GM13977 (cell line): ENCODE measurements around the gene CAMK2G.

Source experiments
- DNase-seq: peaks from one replicate; pipeline ENCODE4 v3.0.0; 2012; ENCODE audit warnings: low spot score
- CTCF ChIP-seq: IDR thresholded peaks from 2 replicates; pipeline ENCODE4 v1.5.1; 2012; ENCODE audit warnings: mild to moderate bottlenecking, control low read depth; ENCODE audit not compliant: insufficient read depth; ENCODE audit errors: extremely low read depth, missing control alignments
- in situ Hi-C: fragments of 300-500 bp; cut with MboI; formaldehyde crosslinking; loops from one replicate; pipeline ENCODE4 v1.12.0; 2022; ENCODE audit warnings: low sequenced_read_pairs, low pct_unique_long_range_greater_than_20kb, mixed read lengths, inconsistent platforms; ENCODE audit not compliant: unreplicated experiment

Gene CAMK2G

DNA sequence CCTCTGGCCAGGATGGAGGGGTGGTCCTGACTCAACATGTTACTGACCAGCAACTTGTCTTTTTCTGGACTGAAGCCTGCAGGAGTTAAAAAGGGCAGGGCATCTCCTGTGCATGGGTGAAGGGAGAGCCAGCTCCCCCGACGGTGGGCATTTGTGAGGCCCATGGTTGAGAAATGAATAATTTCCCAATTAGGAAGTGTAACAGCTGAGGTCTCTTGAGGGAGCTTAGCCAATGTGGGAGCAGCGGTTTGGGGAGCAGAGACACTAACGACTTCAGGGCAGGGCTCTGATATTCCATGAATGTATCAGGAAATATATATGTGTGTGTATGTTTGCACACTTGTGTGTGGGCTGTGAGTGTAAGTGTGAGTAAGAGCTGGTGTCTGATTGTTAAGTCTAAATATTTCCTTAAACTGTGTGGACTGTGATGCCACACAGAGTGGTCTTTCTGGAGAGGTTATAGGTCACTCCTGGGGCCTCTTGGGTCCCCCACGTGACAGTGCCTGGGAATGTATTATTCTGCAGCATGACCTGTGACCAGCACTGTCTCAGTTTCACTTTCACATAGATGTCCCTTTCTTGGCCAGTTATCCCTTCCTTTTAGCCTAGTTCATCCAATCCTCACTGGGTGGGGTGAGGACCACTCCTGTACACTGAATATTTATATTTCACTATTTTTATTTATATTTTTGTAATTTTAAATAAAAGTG lies 42.6 kb upstream of the CAMK2G start:
- DNase-seq: no peak
- in situ Hi-C loops: no loop called here
- no peak for TF ChIP-seq CTCF

GRCh38 chr10:73915206-73915851 lies 41.0 kb upstream of the CAMK2G start:
- in situ Hi-C loops: no loop called here
- DNase-seq: no peak
- no peak for TF ChIP-seq CTCF

DNA sequence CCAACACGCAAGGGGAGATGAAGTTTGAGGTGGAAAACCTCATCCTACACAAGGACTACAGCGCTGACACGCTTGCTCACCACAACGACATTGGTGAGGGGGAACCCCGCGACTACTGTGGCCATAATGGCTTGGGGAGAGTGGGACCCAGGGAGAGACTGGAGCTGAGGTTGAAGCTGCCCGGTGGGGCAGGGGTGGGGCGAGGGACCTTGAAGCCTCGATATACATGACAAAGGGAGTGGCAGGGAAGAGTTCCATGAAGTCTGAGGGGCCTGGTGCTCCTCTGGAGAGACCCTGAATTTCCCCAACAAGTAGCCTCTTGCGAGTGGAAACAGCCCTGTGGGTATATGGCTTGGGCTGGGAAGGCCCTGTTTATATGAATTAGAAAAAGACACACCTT lies 39.7 kb upstream of the CAMK2G start:
- DNase-seq: no peak
- in situ Hi-C loops: no loop called here
- TF ChIP-seq CTCF: no peak

DNA sequence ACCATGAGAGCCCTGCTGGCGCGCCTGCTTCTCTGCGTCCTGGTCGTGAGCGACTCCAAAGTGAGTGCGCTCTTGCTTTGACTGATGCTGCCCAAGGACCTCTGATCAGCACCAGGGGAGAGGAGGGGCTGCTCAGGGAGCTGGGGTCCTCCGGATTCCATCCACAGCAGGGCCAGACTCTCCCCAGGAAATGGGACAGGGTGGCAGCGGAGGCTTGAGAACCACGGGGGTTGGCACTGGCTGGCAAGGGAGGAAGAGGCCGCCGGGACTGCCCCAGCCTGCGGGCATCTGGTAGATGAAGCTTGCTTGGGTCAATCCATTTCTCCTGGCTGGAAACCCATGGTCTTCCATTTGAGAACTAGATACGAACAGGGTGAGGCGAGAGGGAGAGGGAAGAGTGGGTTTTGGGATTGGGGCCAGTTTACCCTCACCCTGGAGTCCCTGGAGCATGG lies 37.2 kb upstream of the CAMK2G start:
- no peak for TF ChIP-seq CTCF
- no peak for DNase-seq
- in situ Hi-C loops: no loop called here

GRCh38 chr10:73910764-73911552 lies 36.6 kb upstream of the CAMK2G start, which contains the start of gene PLAU:
Gene PLAU (plus strand): TSS chr10:73911132. CDS start chr10:73911556, 424 bp downstream.
- no peak for TF ChIP-seq CTCF
- DNase-seq: peak; percentile 66
- in situ Hi-C loops: no loop called here

GRCh38 chr10:73910401-73910763 lies 36.0 kb upstream of the CAMK2G start:
- in situ Hi-C loops: no loop called here
- no peak for DNase-seq
- peak; percentile 27 for TF ChIP-seq CTCF
